Activated gamma-delta T cell (primary cell): ENCODE results near the gene CR1L.
"Not testable (repeated sequence)": the region's sequence is repeated elsewhere in the genome, so short reads cannot be mapped to it uniquely, and the experiment has no call there.

ENCODE experiments used
- DNase-seq: peaks from one replicate; lab custom pipeline; 2025; lab: John Stamatoyannopoulos, UW
- total RNA-seq, 2 donors: gene quantifications; one replicate each; lab custom pipeline; 2026; lab: John Stamatoyannopoulos, UW

The CR1L gene
- total RNA-seq = 0.10 to 0.13 reads per million in 2 donors

GRCh38 chr1:207644852-207645634 is at the start of gene CR1L:
TSS of gene CR1L (plus strand) at chr1:207645133. CDS start at chr1:207645234, 101 bp downstream.
- peak; percentile 40 for DNase-seq

- no peak for DNase-seq
These were observed 41.2 kb upstream of the CR1L start for GRCh38 chr1:207603777-207604176.

DNA sequence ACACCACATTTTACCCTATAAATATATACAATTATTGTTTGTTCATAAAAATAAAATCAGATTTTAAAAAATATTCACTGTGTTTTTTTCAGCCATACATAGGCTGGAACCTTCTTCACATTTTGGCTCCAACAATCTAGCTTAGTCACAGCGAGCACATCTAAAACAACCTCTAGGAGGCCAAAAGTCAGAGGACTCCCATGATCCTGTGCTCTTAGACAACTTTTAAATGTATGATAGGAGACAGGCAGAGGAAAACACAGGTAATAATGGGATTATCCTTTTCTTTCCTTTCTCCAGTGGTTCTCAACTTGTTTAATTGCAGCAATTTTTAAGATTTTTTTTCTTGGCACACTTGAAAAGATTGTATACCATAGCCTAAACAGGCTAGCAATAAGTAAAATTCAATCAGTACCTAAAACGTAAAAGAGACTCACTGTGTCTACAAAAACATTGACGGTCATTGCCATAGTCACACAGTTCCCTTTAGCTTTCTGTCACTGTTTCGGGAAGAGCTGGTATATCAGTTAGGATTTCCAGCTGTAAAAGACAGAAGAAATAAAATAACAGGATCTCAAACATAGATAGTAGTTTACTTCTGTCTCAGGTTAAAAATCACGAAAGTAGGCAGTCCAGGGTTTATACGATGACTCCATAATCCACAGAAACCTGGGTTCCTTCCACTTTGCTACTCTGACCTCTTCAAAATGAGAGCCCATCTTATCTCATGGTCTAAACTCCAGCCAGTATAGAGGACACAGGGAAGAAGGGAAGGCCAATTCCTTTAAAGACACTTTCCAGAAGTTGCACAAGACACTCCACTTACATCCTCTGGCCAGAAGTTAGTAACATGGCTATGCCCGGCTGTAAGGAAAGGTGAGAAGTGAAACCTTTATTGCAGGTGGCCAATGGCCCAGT is 39.2 kb upstream of the CR1L start:
- DNase-seq = no peak

GRCh38 chr1:207606362-207606755 is 38.6 kb upstream of the CR1L start:
- no peak for DNase-seq

- DNase-seq = no peak
These were observed 32.2 kb upstream of the CR1L start for GRCh38 chr1:207612762-207613161.

DNA sequence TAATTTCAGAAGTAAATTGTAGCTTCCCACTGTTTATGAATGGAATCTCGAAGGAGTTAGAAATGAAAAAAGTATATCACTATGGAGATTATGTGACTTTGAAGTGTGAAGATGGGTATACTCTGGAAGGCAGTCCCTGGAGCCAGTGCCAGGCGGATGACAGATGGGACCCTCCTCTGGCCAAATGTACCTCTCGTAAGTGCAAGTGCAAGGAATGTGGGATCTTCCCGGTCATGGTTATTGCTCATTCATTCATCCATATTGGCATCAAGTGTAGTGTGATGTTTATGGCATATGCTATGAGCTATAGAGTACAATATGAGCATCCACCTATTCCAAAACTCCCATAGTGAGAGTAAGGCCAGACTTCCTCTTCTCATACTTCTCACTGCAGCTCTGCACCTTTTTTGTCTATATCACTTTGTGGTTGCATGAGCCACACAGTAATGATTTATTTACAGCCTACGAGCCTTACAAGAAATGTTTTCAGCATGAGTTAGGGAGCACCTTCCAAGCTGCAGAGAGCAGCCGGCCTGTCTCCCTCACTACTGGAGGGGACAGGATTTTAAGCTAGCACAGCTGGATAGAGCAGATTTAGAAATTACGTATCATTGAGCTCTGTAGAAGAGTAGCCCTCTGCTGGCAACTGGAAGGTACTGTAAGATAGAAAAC is 24.9 kb upstream of the CR1L start:
- DNase-seq = no peak

- DNase-seq = no peak
These were observed 24.4 kb upstream of the CR1L start for GRCh38 chr1:207620543-207620893.

DNA sequence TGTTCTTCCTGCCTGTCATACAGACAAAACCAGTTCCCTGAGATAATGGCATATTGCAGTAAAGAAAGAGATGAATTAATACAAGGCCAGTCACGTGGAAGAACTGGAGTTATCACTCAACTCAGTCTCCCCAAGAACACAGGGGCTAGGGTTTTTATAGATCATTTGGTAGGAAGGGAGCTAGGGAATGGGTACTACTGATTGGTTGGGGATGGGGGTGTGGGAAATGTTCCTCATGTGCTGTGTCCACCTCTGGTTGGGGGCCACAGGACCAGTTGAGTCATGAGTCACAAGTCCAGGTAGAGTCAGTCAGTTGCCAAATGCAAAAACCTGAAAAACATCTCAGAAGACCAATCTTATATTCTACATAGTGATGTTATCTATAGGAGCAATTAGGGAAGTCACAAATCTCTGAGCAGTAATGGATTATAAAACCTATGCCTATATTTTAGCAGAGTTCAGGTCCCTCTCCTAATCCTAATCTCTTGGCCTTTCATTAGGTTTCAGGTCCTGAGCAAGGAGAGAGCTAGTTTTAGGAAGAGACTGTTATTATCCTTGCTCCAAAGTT is 19.3 kb upstream of the CR1L start:
- DNase-seq = not testable (repeated sequence)

DNA sequence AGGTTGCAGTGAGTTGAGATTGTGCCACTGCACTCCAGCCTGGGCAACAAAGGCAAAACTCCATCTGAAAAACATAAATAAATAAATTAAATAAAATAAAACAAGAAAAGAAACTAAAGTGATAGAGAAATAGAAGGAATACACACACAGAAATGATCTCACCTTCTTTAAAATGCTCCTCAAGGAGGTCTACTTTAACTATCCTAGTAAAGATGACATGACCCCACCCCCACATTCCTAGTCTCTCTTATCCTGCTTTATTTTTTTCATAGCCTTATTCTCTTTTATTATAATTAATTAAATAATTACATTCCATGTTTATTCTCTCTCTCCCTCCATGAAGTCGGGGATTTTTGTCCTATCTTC is 18.0 kb upstream of the CR1L start:
- no peak for DNase-seq

DNA sequence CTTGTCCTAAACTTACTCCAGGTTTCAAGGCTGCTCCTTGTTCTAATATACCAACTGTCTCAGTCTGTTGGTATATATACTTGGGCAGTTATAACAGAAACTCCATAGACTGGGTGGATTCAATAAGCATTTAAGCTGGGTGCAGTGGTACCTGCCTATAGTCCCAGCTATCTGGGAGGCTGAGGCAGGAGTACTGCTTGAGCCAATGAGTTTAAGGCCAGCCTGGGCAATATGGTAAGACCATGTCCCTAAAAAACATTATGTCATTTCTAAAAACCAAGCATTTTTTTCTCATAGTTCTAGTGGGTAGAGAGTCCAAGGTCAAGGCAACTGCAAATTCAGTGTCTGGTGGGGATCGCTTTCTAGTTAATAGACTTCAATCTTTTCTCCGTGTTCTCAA is 17.4 kb upstream of the CR1L start:
- DNase-seq = no peak

DNA sequence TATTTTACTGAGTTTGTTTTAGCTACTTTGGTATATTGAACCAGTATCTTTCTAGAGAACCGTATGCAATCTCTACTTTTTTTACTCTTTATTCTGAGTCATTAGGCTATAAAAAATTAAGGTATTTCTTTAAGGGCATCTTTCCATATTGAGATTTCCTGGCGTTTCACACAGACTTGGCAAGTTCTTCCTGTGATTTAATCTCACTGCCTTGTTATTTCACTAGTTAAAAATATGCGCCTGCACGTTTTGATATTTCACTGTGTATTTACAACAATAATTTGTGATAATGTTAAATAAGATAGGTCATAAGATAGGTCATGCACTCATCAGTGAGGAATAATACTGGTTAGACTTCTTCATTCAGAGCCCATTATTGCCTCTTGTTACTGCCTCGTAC is 16.2 kb upstream of the CR1L start:
- no peak for DNase-seq

DNA sequence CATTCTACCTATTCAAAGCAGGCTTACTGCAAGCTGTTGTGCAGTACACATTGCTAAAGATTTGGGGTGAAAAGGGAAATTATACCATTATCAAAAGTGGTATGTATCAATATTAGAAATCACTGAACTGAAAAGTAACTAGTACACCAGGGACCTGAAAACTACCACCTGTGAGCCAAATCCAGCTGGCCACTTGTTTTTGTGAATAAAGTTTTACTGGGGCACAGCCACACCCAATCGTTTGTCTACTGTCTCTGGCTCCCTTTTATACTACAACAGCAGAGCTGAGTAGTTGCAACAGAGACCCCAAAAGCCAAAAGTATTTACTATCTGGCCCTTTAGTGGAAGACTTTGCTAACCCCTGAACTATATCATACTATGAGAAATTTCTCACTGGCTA is 13.8 kb upstream of the CR1L start:
- no peak for DNase-seq

- no peak for DNase-seq
These were observed 11.7 kb upstream of the CR1L start for GRCh38 chr1:207633226-207633625.

GRCh38 chr1:207633699-207634289 is 11.1 kb upstream of the CR1L start:
- DNase-seq = not testable (repeated sequence)

- not testable (repeated sequence) for DNase-seq
These were observed 10.6 kb upstream of the CR1L start for GRCh38 chr1:207634293-207634692.

DNA sequence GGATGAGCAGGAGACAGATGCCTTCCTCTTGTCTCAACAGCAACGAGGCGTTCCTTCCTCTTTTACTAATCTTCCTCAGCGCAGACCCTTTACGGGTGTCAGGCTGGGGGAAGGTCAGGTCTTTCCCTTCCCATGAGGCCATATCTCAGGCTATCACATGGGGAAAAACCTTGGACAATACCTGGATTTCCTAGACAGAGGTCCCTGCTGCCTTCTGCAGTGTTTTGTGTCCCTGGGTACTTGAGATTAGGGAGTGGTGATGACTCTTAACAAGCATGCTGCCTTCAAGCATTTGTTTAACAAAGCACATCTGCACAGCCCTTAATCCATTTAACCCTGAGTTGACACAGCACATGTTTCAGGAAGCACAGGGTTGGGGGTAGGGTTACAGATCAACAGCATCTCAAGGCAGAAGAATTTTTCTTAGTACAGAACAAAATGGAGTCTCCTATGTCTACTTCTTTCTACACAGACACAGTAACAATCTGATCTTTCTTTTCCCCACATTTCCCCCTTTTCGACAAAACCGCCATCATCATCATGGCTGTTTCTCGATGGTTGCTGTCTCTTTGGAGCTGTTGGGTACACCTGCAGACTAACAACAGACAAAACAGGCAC is 9.3 kb upstream of the CR1L start:
- not testable (repeated sequence) for DNase-seq

GRCh38 chr1:207638487-207639145 is 6.3 kb upstream of the CR1L start:
- not testable (repeated sequence) for DNase-seq

GRCh38 chr1:207639362-207639761 is 5.6 kb upstream of the CR1L start:
- not testable (repeated sequence) for DNase-seq

GRCh38 chr1:207644166-207644851 is 624 bp upstream of the CR1L start:
- no peak for DNase-seq

DNA sequence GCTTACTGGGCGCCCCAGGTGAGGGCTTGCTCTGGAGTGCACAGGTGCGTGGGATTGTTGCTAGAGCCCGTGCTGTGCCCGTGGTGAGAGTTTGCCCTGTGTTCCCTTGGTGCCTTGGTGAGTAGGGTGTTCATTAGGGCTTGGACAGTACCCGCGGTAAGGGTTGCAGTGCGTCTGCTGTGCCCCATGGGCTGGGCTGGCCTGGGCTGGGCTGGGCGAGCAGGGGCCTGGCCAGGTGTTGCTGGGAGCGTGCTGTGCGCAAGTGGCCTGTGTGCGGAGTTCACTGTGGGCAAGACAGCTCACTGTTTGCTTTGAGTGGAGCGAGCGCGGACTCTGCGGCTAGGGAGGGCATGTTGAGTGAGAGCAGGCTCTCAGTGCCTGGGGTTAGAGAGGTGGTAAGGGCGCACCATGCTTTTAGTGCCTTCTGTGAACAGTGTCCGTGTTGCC is 725 bp downstream of the CR1L start:
- DNase-seq = no peak
